ENCODE results near the gene METTL16.

GRCh38 chr17:2403044-2403443, 108.6 kb downstream of the METTL16 start:
- no peak for TF ChIP-seq CEBPB (IDR thresholded peaks at IDR 0.05)
- TF ChIP-seq, protein P1, sequence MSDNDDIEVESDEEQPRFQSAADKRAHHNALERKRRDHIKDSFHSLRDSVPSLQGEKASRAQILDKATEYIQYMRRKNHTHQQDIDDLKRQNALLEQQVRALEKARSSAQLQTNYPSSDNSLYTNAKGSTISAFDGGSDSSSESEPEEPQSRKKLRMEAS (IDR thresholded peaks at IDR 0.05), result no peak
- TF ChIP-seq REST (IDR thresholded peaks at IDR 0.05; ENCODE audit: low read depth), result no peak
- TF ChIP-seq EP300 (IDR thresholded peaks at IDR 0.05; ENCODE audit: borderline replicate concordance), result no peak
- TF ChIP-seq YY1 (IDR thresholded peaks at IDR 0.05; ENCODE audit: low read depth), result no peak
- TF ChIP-seq TAF1 (IDR thresholded peaks at IDR 0.05; ENCODE audit: low read depth), result no peak
- TF ChIP-seq FOXM1 (IDR thresholded peaks at IDR 0.05; ENCODE audit: borderline replicate concordance, low read depth), result no peak
